BJ (cell line): Measurements from ENCODE around the gene FNDC4. TPM values are rescaled to one million over a fixed set of nuclear protein-coding genes. Genes with fewer than 3 reads are reported as not detected.

Experiments used
- CTCF ChIA-PET: fragments of 350-600 bp; formaldehyde crosslinking; extraction: SDS; loops from one replicate; lab custom pipeline; 2021; ENCODE audit warnings: antibody characterized with exemption, inconsistent platforms; lab: Yijun Ruan, JAX
- POLR2A ChIA-PET: fragments of 300-600 bp; sonication (Branson Sonifier 250); formaldehyde crosslinking; extraction: SDS; loops from one replicate; lab custom pipeline; 2021; ENCODE audit warnings: antibody characterized with exemption; lab: Charles Lee
- DNase-seq: peaks from one replicate; pipeline ENCODE4 v3.0.0-alpha.2; 2011; ENCODE audit warnings: low read depth
- H3K27me3 ChIP-seq: 2 replicates; pipeline ENCODE4 v1.6.0; 2011; ENCODE audit warnings: low read length; ENCODE audit not compliant: control insufficient read depth, insufficient read depth
- H3K36me3 ChIP-seq: 2 replicates; pipeline ENCODE4 v1.5.1; 2011; ENCODE audit warnings: low read length; ENCODE audit not compliant: control insufficient read depth, insufficient read depth
- H3K4me3 ChIP-seq: 2 replicates; pipeline ENCODE4 v1.5.1; 2011; ENCODE audit warnings: low read depth, mild to moderate bottlenecking, control low read depth, low read length
- CTCF ChIP-seq: IDR thresholded peaks from 2 replicates; pipeline ENCODE4 v1.5.1; 2011; ENCODE audit warnings: low read depth, mild to moderate bottlenecking, control low read depth, inconsistent platforms, low read length, moderate library complexity; ENCODE audit not compliant: insufficient read depth
- polyA plus RNA-seq: library from polyadenylated mRNA; depleted of rRNA; stranded (reverse); fragments of >200 nt; gene quantifications from 2 replicates; pipeline ENCODE4 v1.2.3, GENCODE V29; 2011

FNDC4 gene
- polyA plus RNA-seq, 1 experiment = 8.9 TPM

- ChIA-PET CTCF (no interaction called here), POLR2A (no interaction called here)
- no peak for TF ChIP-seq CTCF
- H3K36me3 ChIP-seq = no peaks in the 10 kb centered on the region
- DNase-seq = no peak
- H3K4me3 ChIP-seq = no peak overlapping the region
- H3K27me3 ChIP-seq = peaks cover 5% of the 10 kb centered on the region
These were observed 4.0 kb upstream of the FNDC4 start for GRCh38 chr2:27498975-27499374.

GRCh38 chr2:27497288-27497627 lies 2.3 kb upstream of the FNDC4 start:
- H3K36me3 ChIP-seq = no peaks in the 10 kb centered on the region
- no peak overlapping the region for H3K4me3 ChIP-seq
- TF ChIP-seq CTCF = no peak
- POLR2A ChIA-PET = no interaction called here
- DNase-seq = no peak
- H3K27me3 ChIP-seq = peaks cover 5% of the 10 kb centered on the region
- CTCF ChIA-PET = no interaction called here

- TF ChIP-seq CTCF = no peak
- no peak within 1 kb of the TSS for H3K4me3 ChIP-seq
- H3K27me3 ChIP-seq = peaks cover 5% of the 10 kb centered on the region
- POLR2A ChIA-PET = no interaction called here
- no peaks in the 10 kb centered on the region; the same call in 1 of the 2 replicates for H3K36me3 ChIP-seq
- CTCF ChIA-PET = no interaction called here
- DNase-seq = no peak
These were observed 1.6 kb upstream of the FNDC4 start, which contains the start of gene GCKR for GRCh38 chr2:27496357-27497287. GCKR (plus strand) TSS chr2:27496839; CDS start chr2:27496905, 66 bp downstream.

GRCh38 chr2:27495840-27496356 lies 898 bp upstream of the FNDC4 start:
- CTCF ChIA-PET = interaction anchor here (0.6 kb wide), 2 partner anchors 79 to 163 kb away, joined by 3 read pairs; no protein-coding TSS in a partner anchor
- no peaks in the 10 kb centered on the region; the same call in 1 of the 2 replicates for H3K36me3 ChIP-seq
- POLR2A ChIA-PET = no interaction called here
- no peak for TF ChIP-seq CTCF
- peaks cover 5% of the 10 kb centered on the region for H3K27me3 ChIP-seq
- no peak for DNase-seq
- H3K4me3 ChIP-seq = no peak overlapping the region

- Histone ChIP-seq H3K36me3 (no peaks in the 10 kb centered on the region; the same call in 1 of the 2 replicates), H3K4me3 (peak overlapping the region; percentile 65), H3K27me3 (peaks cover 5% of the 10 kb centered on the region)
- TF ChIP-seq CTCF = 0 out of 2 replicates have a peak, but pooled peaks have one; percentile 12
- ChIA-PET CTCF (interaction anchor here (0.6 kb wide), 1 partner anchor 133 kb away, joined by 3 read pairs; no protein-coding TSS in a partner anchor), POLR2A (no interaction called here)
- DNase-seq = no peak
These were observed 586 bp downstream of the FNDC4 start for GRCh38 chr2:27494284-27494943.
